Thymus (tissue), 11 donors: ENCODE results near the gene ITGA6. TPM values are rescaled to one million over a fixed set of nuclear protein-coding genes. Genes with fewer than 3 reads are reported as not detected.

Experiments used
- DNase-seq, 9 donors: peaks; one replicate each; pipeline ENCODE4 v3.0.0-alpha.2; 2013; ENCODE audit warnings: low spot score in 9 of 9, low read depth in 6 of 9, missing footprints in 1 of 9
- H3K27ac ChIP-seq, 2 donors: one replicate each; pipeline ENCODE4 v1.5.1; 2013; ENCODE audit warnings: control low read depth in 1 of 2, low read depth in 1 of 2, low read length in 1 of 2, mild to moderate bottlenecking in 1 of 2, moderate library complexity in 1 of 2
- H3K27me3 ChIP-seq, 2 donors: one replicate each; pipeline ENCODE4 v1.5.1; 2013; ENCODE audit warnings: low read length in 1 of 2; ENCODE audit not compliant: control insufficient read depth in 2 of 2, insufficient read depth in 1 of 2
- H3K36me3 ChIP-seq, 2 donors: one replicate each; pipeline ENCODE4 v1.5.1; 2013; ENCODE audit warnings: low read length in 1 of 2, mild to moderate bottlenecking in 1 of 2, moderate library complexity in 1 of 2; ENCODE audit not compliant: control insufficient read depth in 2 of 2, insufficient read depth in 2 of 2
- H3K4me1 ChIP-seq, 2 donors: one replicate each; pipeline ENCODE4 v1.5.1; 2013; ENCODE audit warnings: low read length in 2 of 2; ENCODE audit not compliant: control insufficient read depth in 2 of 2, insufficient read depth in 2 of 2
- H3K4me3 ChIP-seq, 2 donors: one replicate each; pipeline ENCODE4 v1.5.1; 2013; ENCODE audit warnings: low read length in 2 of 2, control low read depth in 1 of 2, mild to moderate bottlenecking in 1 of 2
- H3K9me3 ChIP-seq, 2 donors: one replicate each; pipeline ENCODE4 v1.5.1; 2013; ENCODE audit warnings: low read length in 1 of 2, mild to moderate bottlenecking in 1 of 2; ENCODE audit not compliant: control insufficient read depth in 2 of 2, insufficient read depth in 1 of 2
- WGBS: extraction: QIAGEN DNeasy Blood & Tissue Kit; methylation state at CpG from one replicate; pipeline ENCODE4 v1.1.7; 2013; 5-methylcytosine and 5-hydroxymethylcytosine counted together
- polyA plus RNA-seq: library from polyadenylated mRNA; stranded (reverse); fragments of 200-250 nt; gene quantifications from one replicate; pipeline ENCODE4 v1.2.3, GENCODE V29; 2013
- total RNA-seq: library from RNA; stranded (reverse); fragments of 120-200 nt; gene quantifications from one replicate; pipeline ENCODE4 v1.2.4, GENCODE V29; 2013
- donor health status: healthy.

ITGA6 gene
- total and polyA plus RNA-seq, 2 donors = 27.3 to 38.2 TPM

GRCh38 chr2:172409042-172409441 is 18.3 kb upstream of the ITGA6 start:
- peaks cover 6 to 9% of the 10 kb centered on the region in 2 donors for H3K4me1 ChIP-seq
- no peak overlapping the region for H3K27ac ChIP-seq
- no peaks in the 10 kb centered on the region for H3K27me3 ChIP-seq
- H3K36me3 ChIP-seq = peaks cover 0 to 3% of the 10 kb centered on the region in 2 donors
- 82% methylated on average over 1 of the region's 1 CpG for WGBS
- no peak for DNase-seq
- H3K4me3 ChIP-seq = no peak overlapping the region
- H3K9me3 ChIP-seq = no peaks in the 10 kb centered on the region

- no peak for DNase-seq
- 89% methylated on average over 5 of the region's 5 CpGs for WGBS
- Histone ChIP-seq H3K9me3 (no peaks in the 10 kb centered on the region), H3K36me3 (peaks cover 0 to 3% of the 10 kb centered on the region in 2 donors), H3K4me3 (no peak overlapping the region), H3K27me3 (no peaks in the 10 kb centered on the region), H3K27ac (no peak overlapping the region), H3K4me1 (peaks cover 4 to 7% of the 10 kb centered on the region in 2 donors)
These were observed 14.3 kb upstream of the ITGA6 start for GRCh38 chr2:172412984-172413492.

GRCh38 chr2:172415157-172415864 is 12.1 kb upstream of the ITGA6 start:
- H3K27me3 ChIP-seq = no peaks in the 10 kb centered on the region

GRCh38 chr2:172415865-172416183 is 11.6 kb upstream of the ITGA6 start:
- WGBS = 94% methylated on average over 1 of the region's 1 CpG

More at GRCh38 chr2:172415157-172415864, 12.1 kb upstream of the ITGA6 start:
- no peak overlapping the region for H3K4me3 ChIP-seq
- no peaks in the 10 kb centered on the region for H3K4me1 ChIP-seq
- 95% methylated on average over 4 of the region's 4 CpGs for WGBS
- H3K27ac ChIP-seq = no peak overlapping the region
- peaks cover 0 to 3% of the 10 kb centered on the region in 2 donors for H3K36me3 ChIP-seq
- no peak for DNase-seq
- H3K9me3 ChIP-seq = no peaks in the 10 kb centered on the region

GRCh38 chr2:172416447-172417058 is 10.8 kb upstream of the ITGA6 start:
- H3K27ac ChIP-seq = no peak overlapping the region
- WGBS = 95% methylated on average over 1 of the region's 1 CpG
- no peaks in the 10 kb centered on the region for H3K9me3 ChIP-seq
- no peaks in the 10 kb centered on the region for H3K27me3 ChIP-seq
- no peak for DNase-seq
- no peaks in the 10 kb centered on the region for H3K4me1 ChIP-seq
- no peak overlapping the region for H3K4me3 ChIP-seq
- no peaks in the 10 kb centered on the region for H3K36me3 ChIP-seq

More at GRCh38 chr2:172415865-172416183, 11.6 kb upstream of the ITGA6 start:
- DNase-seq = no peak
- Histone ChIP-seq H3K4me3 (no peak overlapping the region), H3K27me3 (no peaks in the 10 kb centered on the region), H3K36me3 (no peaks in the 10 kb centered on the region), H3K4me1 (no peaks in the 10 kb centered on the region), H3K9me3 (no peaks in the 10 kb centered on the region), H3K27ac (no peak overlapping the region)

- 95% methylated on average over 3 of the region's 3 CpGs for WGBS
- H3K27me3 ChIP-seq = no peaks in the 10 kb centered on the region
- no peak for DNase-seq
These were observed 7.2 kb upstream of the ITGA6 start for GRCh38 chr2:172420216-172420615.

GRCh38 chr2:172423160-172423559 is 4.2 kb upstream of the ITGA6 start:
- WGBS = 12% methylated on average over 6 of the region's 6 CpGs
- H3K27me3 ChIP-seq = peaks cover 0 to 2% of the 10 kb centered on the region in 2 donors

More at GRCh38 chr2:172420216-172420615, 7.2 kb upstream of the ITGA6 start:
- Histone ChIP-seq H3K27ac (no peak overlapping the region), H3K4me3 (no peak overlapping the region), H3K36me3 (no peaks in the 10 kb centered on the region), H3K9me3 (no peaks in the 10 kb centered on the region), H3K4me1 (peaks cover 11 to 22% of the 10 kb centered on the region in 2 donors)

GRCh38 chr2:172425336-172425735 is 2.0 kb upstream of the ITGA6 start:
- no peak for DNase-seq
- Histone ChIP-seq H3K36me3 (no peaks in the 10 kb centered on the region), H3K4me3 (no peak overlapping the region), H3K27ac (no peak overlapping the region), H3K27me3 (peaks cover 0 to 9% of the 10 kb centered on the region in 2 donors), H3K4me1 (peaks cover 20 to 58% of the 10 kb centered on the region in 2 donors), H3K9me3 (peaks cover 0 to 3% of the 10 kb centered on the region in 2 donors)

More at GRCh38 chr2:172423160-172423559, 4.2 kb upstream of the ITGA6 start:
- Histone ChIP-seq H3K4me3 (no peak overlapping the region), H3K27ac (peak overlapping the region in 1 of 2 donors; percentile 53), H3K36me3 (no peaks in the 10 kb centered on the region), H3K4me1 (peaks cover 15 to 40% of the 10 kb centered on the region in 2 donors), H3K9me3 (peaks cover 0 to 3% of the 10 kb centered on the region in 2 donors)
- peak in 3 of 9 donors; percentile 39 to 75 (median 47) for DNase-seq

- Histone ChIP-seq H3K27ac (peak overlapping the region in 1 of 2 donors; percentile 72), H3K27me3 (peaks cover 0 to 9% of the 10 kb centered on the region in 2 donors), H3K4me1 (peaks cover 20 to 60% of the 10 kb centered on the region in 2 donors), H3K36me3 (no peaks in the 10 kb centered on the region), H3K4me3 (peak overlapping the region; percentile 63 to 78), H3K9me3 (peaks cover 0 to 3% of the 10 kb centered on the region in 2 donors)
- WGBS = 74% methylated on average over 17 of the region's 17 CpGs
- no peak for DNase-seq
These were observed 641 bp upstream of the ITGA6 start for GRCh38 chr2:172426635-172427255.
